Stimulated activated CD8-positive, alpha-beta memory T cell treated with anti-CD3 and anti-CD28 coated beads, Interleukin-12 subunit alpha, Interleukin-12 subunit beta, amount 100 ng/mL, for 24 hours (primary cell): ENCODE results near the gene DSE.

Source experiments
- DNase-seq: peaks from one replicate; pipeline ENCODE4 v3.0.0-alpha.2; 2020; ENCODE audit errors: extremely low read depth

Gene DSE

GRCh38 chr6:116476002-116476678, 105.4 kb downstream of the DSE start:
- DNase-seq, result no peak

DNA sequence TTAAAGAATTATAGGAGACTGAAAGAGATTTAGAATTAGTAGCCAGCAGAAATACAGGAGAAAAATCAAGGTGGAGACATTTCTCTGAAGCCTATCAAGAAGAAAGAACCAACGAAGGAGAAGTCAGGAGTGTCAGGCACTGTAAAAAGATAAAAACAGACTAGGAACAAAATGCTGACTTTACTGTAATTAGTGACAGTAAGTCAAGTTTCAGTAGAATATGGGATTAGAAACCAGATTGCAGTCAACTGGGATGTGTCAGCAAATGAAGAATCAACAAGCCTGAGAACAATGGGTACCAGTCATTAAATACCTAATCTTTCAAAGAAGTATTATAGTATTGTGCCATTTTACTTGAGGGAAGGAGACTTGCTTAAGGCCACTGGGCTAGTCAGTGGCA, 112.0 kb downstream of the DSE start:
- DNase-seq, result no peak

DNA sequence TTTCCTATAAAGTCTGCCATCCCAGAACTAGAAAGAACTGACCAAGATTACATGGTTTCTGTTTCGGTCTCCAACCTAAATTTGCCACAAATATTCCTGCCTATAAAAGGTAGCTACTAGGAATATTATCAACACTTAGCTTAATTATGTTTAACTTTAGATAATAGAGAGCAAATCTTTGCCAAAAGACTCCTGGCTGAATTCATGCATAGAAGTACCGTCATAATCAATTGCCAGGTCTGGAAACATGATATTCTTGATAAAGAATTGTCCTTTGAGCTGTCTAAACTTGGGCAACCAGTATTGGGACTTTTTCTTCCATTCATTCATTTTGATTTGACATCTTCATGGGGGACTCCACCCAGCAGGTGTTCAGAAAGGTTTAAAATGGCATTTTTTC, 112.9 kb downstream of the DSE start:
- DNase-seq, result no peak

DNA sequence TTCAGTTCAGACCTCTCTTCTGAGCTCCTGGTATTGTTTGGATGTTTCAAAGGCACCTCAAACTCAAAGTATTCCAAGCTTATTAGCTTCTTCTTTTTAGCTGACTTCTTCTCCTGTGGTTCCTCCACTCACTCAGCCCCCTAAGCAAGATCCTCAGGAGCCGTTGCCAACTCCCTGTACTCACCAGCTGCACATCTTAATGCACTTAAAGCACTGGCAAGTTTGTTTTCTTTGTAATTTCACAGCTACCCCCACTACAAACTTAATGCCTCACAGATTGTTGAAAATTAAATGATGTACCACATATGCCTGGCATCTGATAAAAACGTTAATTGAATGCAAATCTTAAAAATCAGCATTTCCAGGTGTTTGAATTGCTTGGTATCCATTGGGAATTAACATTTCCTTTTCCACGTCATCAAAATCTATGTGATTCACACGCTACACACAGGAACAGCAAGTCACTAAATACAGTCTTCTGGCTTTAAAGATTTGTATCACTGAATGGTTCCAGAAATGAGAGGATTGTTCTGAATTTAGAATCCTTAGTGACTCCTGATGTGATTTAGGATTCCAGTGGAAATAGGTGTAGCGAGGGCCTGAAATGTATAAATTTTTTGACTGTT, 114.9 kb downstream of the DSE start:
- DNase-seq, result no peak

GRCh38 chr6:116491610-116492330, 121.0 kb downstream of the DSE start:
- DNase-seq, result no peak

GRCh38 chr6:116492331-116493067, 121.8 kb downstream of the DSE start:
- DNase-seq, result no peak
